ENCODE data around the gene STATH. TPM values are rescaled to one million over a fixed set of nuclear protein-coding genes. Genes with fewer than 3 reads are reported as not detected.
A peak's percentile ranks its signal among the peaks of the same experiment; 100 is the strongest.

STATH gene
- not detected for polyA plus RNA-seq
- long read RNA-seq, donor 1: 0 reads
- long read RNA-seq, donor 2: 0 reads
- long read RNA-seq, donor 3: 0 reads
- long read RNA-seq, donor 4: 0 reads
- long read RNA-seq, donor 5: 0 reads
- long read RNA-seq, donor 6: 0 reads
- long read RNA-seq, donor 7: 0 reads
- long read RNA-seq, donor 8: 0 reads
- long read RNA-seq, donor 9: 0 reads
- long read RNA-seq, donor 10, partial matches to known transcripts: 0 of 1 reads
- long read RNA-seq, donor 10, other reads (novel, unspliced or antisense): 0 of 1 reads

- FAIRE-seq (no peak), DNase-seq (no peak)
- H3K36me3 ChIP-seq (ENCODE audit: control insufficient read depth in 3 of 3, insufficient read depth in 2 of 3, low read depth in 1 of 3, low read length in 3 of 3): no peaks in the 10 kb centered on the region
- no peak within 1 kb of the TSS for H3K27ac ChIP-seq (ENCODE audit: low read depth in 1 of 3, low read length in 2 of 3)
- H3K4me3 ChIP-seq (ENCODE audit: low read depth in 1 of 3, low read length in 3 of 3): no peak within 1 kb of the TSS
- 64 to 75% (median 67%) methylated on average over 3 of the region's 3 CpGs for WGBS, 3 donors
- no peaks in the 10 kb centered on the region for H3K27me3 ChIP-seq (ENCODE audit: control insufficient read depth in 3 of 3, insufficient read depth in 3 of 3, low read length in 3 of 3)
- no peaks in the 10 kb centered on the region for H3K4me1 ChIP-seq (ENCODE audit: control insufficient read depth in 3 of 3, insufficient read depth in 2 of 3, low read depth in 1 of 3, low read length in 2 of 3)
- H3K9me3 ChIP-seq (ENCODE audit: control insufficient read depth in 2 of 2, insufficient read depth in 1 of 2, low read depth in 1 of 2, low read length in 1 of 2): no peaks in the 10 kb centered on the region
These were observed at the start of gene STATH for GRCh38 chr4:69995526-69996016. Gene STATH, plus strand, starts transcription at chr4:69995966. Its CDS starts 2,472 bp downstream, at chr4:69998438.

DNA sequence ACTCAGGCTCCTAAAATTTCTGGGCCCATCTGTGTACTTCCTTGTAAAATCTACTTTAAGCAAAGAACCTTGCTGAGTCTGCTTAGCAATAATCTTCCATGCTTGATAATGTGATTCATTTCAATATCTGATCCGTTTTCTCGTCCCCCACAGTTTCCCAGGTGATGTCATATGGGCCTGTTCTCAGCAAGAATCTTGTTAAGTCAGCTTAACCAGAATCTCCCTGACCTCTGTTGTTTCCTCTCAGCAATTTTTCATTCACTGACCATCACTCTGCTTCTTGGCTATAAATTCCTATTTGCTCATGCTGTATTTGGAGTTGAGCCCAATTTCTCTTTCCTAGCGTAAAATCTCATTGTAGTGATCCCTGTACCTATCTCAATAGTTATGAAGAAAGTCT, 44.2 kb upstream of the STATH start:
- H3K27me3 ChIP-seq (ENCODE audit: control insufficient read depth in 3 of 3, insufficient read depth in 3 of 3, low read length in 3 of 3): no peaks in the 10 kb centered on the region
- no peak for FAIRE-seq
- no peaks in the 10 kb centered on the region for H3K4me1 ChIP-seq (ENCODE audit: control insufficient read depth in 3 of 3, insufficient read depth in 2 of 3, low read depth in 1 of 3, low read length in 2 of 3)
- no peak overlapping the region for H3K27ac ChIP-seq (ENCODE audit: low read depth in 1 of 3, low read length in 2 of 3)
- 76 to 89% (median 80%) methylated on average over 3 of the region's 3 CpGs for WGBS, 3 donors
- no peak for DNase-seq
- no peaks in the 10 kb centered on the region for H3K9me3 ChIP-seq (ENCODE audit: control insufficient read depth in 2 of 2, insufficient read depth in 1 of 2, low read depth in 1 of 2, low read length in 1 of 2)
- no peak overlapping the region for H3K4me3 ChIP-seq (ENCODE audit: low read depth in 1 of 3, low read length in 3 of 3)
- no peaks in the 10 kb centered on the region for H3K36me3 ChIP-seq (ENCODE audit: control insufficient read depth in 3 of 3, insufficient read depth in 2 of 3, low read depth in 1 of 3, low read length in 3 of 3)

- no peaks in the 10 kb centered on the region for H3K27me3 ChIP-seq (ENCODE audit: control insufficient read depth in 3 of 3, insufficient read depth in 3 of 3, low read length in 3 of 3)
- FAIRE-seq (no peak), DNase-seq (no peak)
- no peaks in the 10 kb centered on the region for H3K36me3 ChIP-seq (ENCODE audit: control insufficient read depth in 3 of 3, insufficient read depth in 2 of 3, low read depth in 1 of 3, low read length in 3 of 3)
- H3K9me3 ChIP-seq (ENCODE audit: control insufficient read depth in 2 of 2, insufficient read depth in 1 of 2, low read depth in 1 of 2, low read length in 1 of 2): no peaks in the 10 kb centered on the region
- WGBS, 3 donors: 79 to 94% (median 94%) methylated on average over 1 of the region's 1 CpG
- H3K27ac ChIP-seq (ENCODE audit: low read depth in 1 of 3, low read length in 2 of 3): no peak overlapping the region
- H3K4me1 ChIP-seq (ENCODE audit: control insufficient read depth in 3 of 3, insufficient read depth in 2 of 3, low read depth in 1 of 3, low read length in 2 of 3): no peaks in the 10 kb centered on the region
- no peak overlapping the region for H3K4me3 ChIP-seq (ENCODE audit: low read depth in 1 of 3, low read length in 3 of 3)
These were observed 38.6 kb upstream of the STATH start for GRCh38 chr4:69957209-69957608.

- FAIRE-seq (no peak), DNase-seq (no peak)
- H3K36me3 ChIP-seq (ENCODE audit: control insufficient read depth in 3 of 3, insufficient read depth in 2 of 3, low read depth in 1 of 3, low read length in 3 of 3): no peaks in the 10 kb centered on the region
- H3K27ac ChIP-seq (ENCODE audit: low read depth in 1 of 3, low read length in 2 of 3): no peak within 1 kb of the TSS
- no peaks in the 10 kb centered on the region for H3K4me1 ChIP-seq (ENCODE audit: control insufficient read depth in 3 of 3, insufficient read depth in 2 of 3, low read depth in 1 of 3, low read length in 2 of 3)
- no peak within 1 kb of the TSS for H3K4me3 ChIP-seq (ENCODE audit: low read depth in 1 of 3, low read length in 3 of 3)
- 87 to 89% (median 88%) methylated on average over 2 of the region's 2 CpGs for WGBS, 3 donors
- no peaks in the 10 kb centered on the region for H3K9me3 ChIP-seq (ENCODE audit: control insufficient read depth in 2 of 2, insufficient read depth in 1 of 2, low read depth in 1 of 2, low read length in 1 of 2)
- H3K27me3 ChIP-seq (ENCODE audit: control insufficient read depth in 3 of 3, insufficient read depth in 3 of 3, low read length in 3 of 3): no peaks in the 10 kb centered on the region
These were observed 30.1 kb upstream of the STATH start, which contains the start of gene CSN2 for GRCh38 chr4:69965628-69966027. Gene CSN2, minus strand, starts transcription at chr4:69965728. Its CDS starts 4,733 bp downstream, at chr4:69960995.

DNA sequence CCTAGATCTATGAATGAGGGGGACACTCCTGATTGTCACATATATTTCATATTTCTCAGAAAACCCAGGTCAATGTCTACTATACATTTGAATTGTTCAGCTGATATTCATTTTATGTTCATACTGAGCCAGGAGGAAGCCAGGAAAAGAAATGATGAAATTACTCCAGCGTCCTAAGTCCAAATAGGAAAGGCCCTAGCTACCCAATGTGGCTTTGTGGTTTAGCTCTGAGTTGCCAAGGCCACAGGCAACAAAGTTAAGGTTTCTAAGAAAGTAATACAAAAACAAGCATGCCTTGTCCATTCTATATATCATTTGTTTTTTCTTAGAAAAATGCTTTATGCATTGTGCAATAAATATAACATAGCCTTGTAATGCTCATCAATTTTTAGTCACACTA, 25.7 kb upstream of the STATH start:
- H3K4me1 ChIP-seq (ENCODE audit: control insufficient read depth in 3 of 3, insufficient read depth in 2 of 3, low read depth in 1 of 3, low read length in 2 of 3): no peaks in the 10 kb centered on the region
- no peaks in the 10 kb centered on the region for H3K27me3 ChIP-seq (ENCODE audit: control insufficient read depth in 3 of 3, insufficient read depth in 3 of 3, low read length in 3 of 3)
- no peak overlapping the region for H3K4me3 ChIP-seq (ENCODE audit: low read depth in 1 of 3, low read length in 3 of 3)
- no peak overlapping the region for H3K27ac ChIP-seq (ENCODE audit: low read depth in 1 of 3, low read length in 2 of 3)
- H3K9me3 ChIP-seq (ENCODE audit: control insufficient read depth in 2 of 2, insufficient read depth in 1 of 2, low read depth in 1 of 2, low read length in 1 of 2): no peaks in the 10 kb centered on the region
- no peaks in the 10 kb centered on the region for H3K36me3 ChIP-seq (ENCODE audit: control insufficient read depth in 3 of 3, insufficient read depth in 2 of 3, low read depth in 1 of 3, low read length in 3 of 3)
- WGBS, 3 donors: 28 to 46% (median 38%) methylated on average over 1 of the region's 1 CpG
- DNase-seq (no peak), FAIRE-seq (no peak)

- no peak for DNase-seq
- Histone ChIP-seq H3K27me3 (ENCODE audit: control insufficient read depth in 3 of 3, insufficient read depth in 3 of 3, low read length in 3 of 3) (no peaks in the 10 kb centered on the region), H3K4me3 (ENCODE audit: low read depth in 1 of 3, low read length in 3 of 3) (no peak overlapping the region), H3K9me3 (ENCODE audit: control insufficient read depth in 2 of 2, insufficient read depth in 1 of 2, low read depth in 1 of 2, low read length in 1 of 2) (no peaks in the 10 kb centered on the region), H3K27ac (ENCODE audit: low read depth in 1 of 3, low read length in 2 of 3) (no peak overlapping the region), H3K4me1 (ENCODE audit: control insufficient read depth in 3 of 3, insufficient read depth in 2 of 3, low read depth in 1 of 3, low read length in 2 of 3) (no peaks in the 10 kb centered on the region), H3K36me3 (ENCODE audit: control insufficient read depth in 3 of 3, insufficient read depth in 2 of 3, low read depth in 1 of 3, low read length in 3 of 3) (no peaks in the 10 kb centered on the region)
- FAIRE-seq: no peak
- 79 to 88% (median 85%) methylated on average over 1 of the region's 1 CpG for WGBS, 3 donors
These were observed 21.1 kb upstream of the STATH start for GRCh38 chr4:69974631-69975030.

DNA sequence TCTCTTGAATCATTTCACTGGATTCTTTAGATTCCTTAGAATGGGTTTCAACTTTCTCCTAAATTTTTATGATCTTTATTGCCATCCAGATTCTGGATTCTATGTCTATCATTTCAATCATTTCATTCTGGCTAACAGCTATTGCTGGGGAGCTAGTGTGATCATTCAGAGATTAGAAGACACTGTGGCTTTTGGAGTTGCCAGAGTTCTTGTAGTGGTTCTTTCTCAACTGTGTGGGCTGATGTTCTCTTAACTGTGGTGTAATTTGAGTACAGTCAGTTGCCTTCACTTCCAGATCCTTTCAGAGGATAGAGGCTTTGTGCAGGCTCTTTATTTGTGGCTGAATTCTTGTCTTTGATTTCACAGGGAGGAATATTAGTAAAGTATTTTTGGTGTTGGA, 18.2 kb upstream of the STATH start:
- DNase-seq: no peak
- Histone ChIP-seq H3K27ac (ENCODE audit: low read depth in 1 of 3, low read length in 2 of 3) (no peak overlapping the region), H3K36me3 (ENCODE audit: control insufficient read depth in 3 of 3, insufficient read depth in 2 of 3, low read depth in 1 of 3, low read length in 3 of 3) (no peaks in the 10 kb centered on the region), H3K4me3 (ENCODE audit: low read depth in 1 of 3, low read length in 3 of 3) (no peak overlapping the region), H3K27me3 (ENCODE audit: control insufficient read depth in 3 of 3, insufficient read depth in 3 of 3, low read length in 3 of 3) (no peaks in the 10 kb centered on the region), H3K4me1 (ENCODE audit: control insufficient read depth in 3 of 3, insufficient read depth in 2 of 3, low read depth in 1 of 3, low read length in 2 of 3) (no peaks in the 10 kb centered on the region), H3K9me3 (ENCODE audit: control insufficient read depth in 2 of 2, insufficient read depth in 1 of 2, low read depth in 1 of 2, low read length in 1 of 2) (no peaks in the 10 kb centered on the region)
- no peak for FAIRE-seq

- Histone ChIP-seq H3K36me3 (ENCODE audit: control insufficient read depth in 3 of 3, insufficient read depth in 2 of 3, low read depth in 1 of 3, low read length in 3 of 3) (no peaks in the 10 kb centered on the region), H3K27me3 (ENCODE audit: control insufficient read depth in 3 of 3, insufficient read depth in 3 of 3, low read length in 3 of 3) (no peaks in the 10 kb centered on the region), H3K9me3 (ENCODE audit: control insufficient read depth in 2 of 2, insufficient read depth in 1 of 2, low read depth in 1 of 2, low read length in 1 of 2) (no peaks in the 10 kb centered on the region), H3K4me3 (ENCODE audit: low read depth in 1 of 3, low read length in 3 of 3) (no peak overlapping the region), H3K27ac (ENCODE audit: low read depth in 1 of 3, low read length in 2 of 3) (no peak overlapping the region), H3K4me1 (ENCODE audit: control insufficient read depth in 3 of 3, insufficient read depth in 2 of 3, low read depth in 1 of 3, low read length in 2 of 3) (no peaks in the 10 kb centered on the region)
- DNase-seq (peak; percentile 5 to 44), FAIRE-seq (no peak)
- WGBS, 3 donors: 30 to 48% (median 36%) methylated on average over 2 of the region's 2 CpGs
These were observed 11.7 kb upstream of the STATH start for GRCh38 chr4:69984030-69984443.

DNA sequence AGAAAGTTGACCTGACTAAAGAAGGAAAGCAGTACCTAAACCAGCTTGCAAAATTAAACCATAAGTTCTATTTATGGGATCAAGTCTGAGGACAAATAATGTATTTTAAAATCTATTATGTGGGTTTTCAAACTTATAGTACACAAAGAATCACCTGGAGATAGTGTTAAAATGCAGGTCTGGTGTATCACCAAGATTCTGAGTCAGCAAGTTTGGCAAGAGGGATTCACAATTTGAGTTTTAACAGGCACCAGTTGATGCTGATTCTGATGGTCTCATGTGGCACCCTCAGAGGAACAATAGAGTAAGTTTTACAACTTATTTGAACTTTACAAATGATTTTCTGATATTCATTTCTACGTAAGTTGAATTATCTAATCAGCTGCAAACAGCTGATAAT, 9.1 kb upstream of the STATH start:
- FAIRE-seq: no peak

More for the DNA sequence above, 9.1 kb upstream of the STATH start:
- Histone ChIP-seq H3K27ac (ENCODE audit: low read depth in 1 of 3, low read length in 2 of 3) (no peak overlapping the region), H3K9me3 (ENCODE audit: control insufficient read depth in 2 of 2, insufficient read depth in 1 of 2, low read depth in 1 of 2, low read length in 1 of 2) (no peaks in the 10 kb centered on the region), H3K4me3 (ENCODE audit: low read depth in 1 of 3, low read length in 3 of 3) (no peak overlapping the region), H3K36me3 (ENCODE audit: control insufficient read depth in 3 of 3, insufficient read depth in 2 of 3, low read depth in 1 of 3, low read length in 3 of 3) (no peaks in the 10 kb centered on the region), H3K4me1 (ENCODE audit: control insufficient read depth in 3 of 3, insufficient read depth in 2 of 3, low read depth in 1 of 3, low read length in 2 of 3) (no peaks in the 10 kb centered on the region), H3K27me3 (ENCODE audit: control insufficient read depth in 3 of 3, insufficient read depth in 3 of 3, low read length in 3 of 3) (no peaks in the 10 kb centered on the region)
- no peak for DNase-seq
- 35 to 66% (median 56%) methylated on average over 1 of the region's 1 CpG for WGBS, 3 donors

All from small intestine (tissue), 16 donors.